Medulla oblongata (tissue), 1 donor: ENCODE data around the gene RFC5.
A peak's percentile ranks its signal among the peaks of the same experiment; 100 is the strongest.
"Not testable (repeated sequence)": the region's sequence is repeated elsewhere in the genome, so short reads cannot be mapped to it uniquely, and the experiment has no call there.

Experiments used
- DNase-seq: peaks from one replicate; pipeline ENCODE4 v3.0.0-alpha.2; 2015; ENCODE audit errors: extremely low spot score

The RFC5 gene

DNA sequence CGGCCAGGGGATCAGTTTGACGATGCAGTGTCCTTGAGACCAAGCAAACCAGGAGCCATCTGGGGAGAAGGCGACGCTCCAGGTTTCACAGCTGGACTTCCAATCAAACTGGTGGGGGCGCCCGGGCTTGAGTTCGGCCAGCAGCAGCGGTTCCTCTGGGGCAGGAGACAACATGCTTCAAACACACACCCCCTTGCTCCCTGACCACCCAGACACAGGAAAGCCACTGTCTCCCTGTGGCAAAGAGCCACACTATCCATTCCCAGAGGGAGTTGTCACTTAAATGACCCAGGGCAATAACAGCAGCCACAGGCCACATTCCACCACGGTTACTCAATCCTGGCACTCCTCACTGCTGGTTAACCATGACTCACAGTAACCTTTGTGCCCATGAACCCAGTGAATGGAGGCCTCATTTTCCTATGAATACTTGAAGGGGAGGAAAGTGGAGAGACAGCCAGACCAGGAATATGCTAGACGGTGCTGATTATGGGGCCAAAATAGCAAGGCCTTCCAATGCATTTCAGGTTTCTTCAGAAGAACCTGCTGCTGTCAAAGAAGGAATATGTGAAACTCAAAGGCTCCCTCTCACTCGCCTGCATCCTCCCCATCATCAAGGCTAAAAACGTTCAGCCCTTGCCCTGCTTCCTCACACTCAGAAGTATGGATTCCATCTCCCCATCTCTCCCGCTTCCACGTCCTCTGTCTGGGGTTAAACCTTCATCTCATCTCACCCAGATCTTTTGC is 36.0 kb downstream of the RFC5 start:
- DNase-seq, result peak; percentile 69

DNA sequence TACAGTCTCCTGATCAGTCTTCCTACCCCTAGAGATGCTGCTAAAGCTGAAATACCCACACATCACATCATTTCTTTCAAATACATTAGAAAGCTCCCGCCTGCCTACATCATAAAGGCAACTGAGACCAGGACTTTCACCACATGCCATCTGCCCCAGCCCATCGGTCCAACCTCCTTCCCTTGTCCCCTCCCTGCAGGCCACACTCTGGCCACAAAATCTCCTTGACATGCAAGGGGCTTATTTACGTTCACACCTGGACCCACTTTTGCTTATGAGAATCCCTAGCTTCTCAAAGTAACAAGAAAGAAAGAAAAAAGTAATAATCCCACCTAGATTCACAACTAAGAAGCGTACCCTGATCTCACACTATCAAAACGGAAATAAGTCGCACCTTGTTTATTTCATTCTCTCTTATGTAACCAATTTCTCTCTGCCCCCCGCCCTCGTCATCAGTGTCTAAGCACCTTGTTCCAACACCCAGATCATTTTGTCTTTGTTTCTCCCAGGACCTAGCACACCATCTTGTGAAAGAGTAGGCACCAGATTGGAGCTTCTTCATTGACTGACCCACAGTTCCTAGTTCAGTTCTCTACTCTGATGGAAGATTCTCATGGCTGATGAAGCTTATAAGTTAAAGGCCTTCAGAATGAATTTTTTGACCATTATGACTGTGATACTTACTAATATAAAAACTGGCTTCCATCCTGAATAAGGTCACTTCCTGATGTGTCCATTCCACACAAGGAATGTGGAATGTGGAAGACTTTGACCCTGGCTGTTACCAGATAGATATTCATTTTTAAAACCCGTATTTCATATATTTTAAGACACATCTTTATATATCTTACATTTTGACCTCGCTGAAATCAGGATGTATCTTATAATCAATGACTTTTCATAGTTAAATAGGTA is 36.8 kb downstream of the RFC5 start:
- no peak for DNase-seq

DNA sequence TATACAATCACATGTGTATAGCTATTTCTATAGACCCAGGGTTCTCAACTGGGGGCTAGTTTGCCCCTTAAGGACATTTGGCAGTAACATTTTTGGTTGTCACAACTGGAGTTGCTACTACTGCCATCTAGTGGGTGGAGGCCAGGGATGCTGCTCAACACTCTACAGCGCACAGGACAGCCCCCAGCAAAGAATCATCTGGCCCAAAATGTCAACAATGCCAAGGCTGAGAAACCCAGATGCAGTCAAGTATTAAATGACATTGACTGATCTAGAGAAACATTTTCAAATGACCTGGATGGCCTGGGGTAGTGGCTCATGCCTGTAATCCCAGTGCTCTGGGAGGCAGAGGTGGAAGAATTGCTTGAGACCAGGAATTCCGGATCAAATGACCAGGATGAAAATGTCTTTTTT is 38.6 kb downstream of the RFC5 start:
- DNase-seq, result no peak

DNA sequence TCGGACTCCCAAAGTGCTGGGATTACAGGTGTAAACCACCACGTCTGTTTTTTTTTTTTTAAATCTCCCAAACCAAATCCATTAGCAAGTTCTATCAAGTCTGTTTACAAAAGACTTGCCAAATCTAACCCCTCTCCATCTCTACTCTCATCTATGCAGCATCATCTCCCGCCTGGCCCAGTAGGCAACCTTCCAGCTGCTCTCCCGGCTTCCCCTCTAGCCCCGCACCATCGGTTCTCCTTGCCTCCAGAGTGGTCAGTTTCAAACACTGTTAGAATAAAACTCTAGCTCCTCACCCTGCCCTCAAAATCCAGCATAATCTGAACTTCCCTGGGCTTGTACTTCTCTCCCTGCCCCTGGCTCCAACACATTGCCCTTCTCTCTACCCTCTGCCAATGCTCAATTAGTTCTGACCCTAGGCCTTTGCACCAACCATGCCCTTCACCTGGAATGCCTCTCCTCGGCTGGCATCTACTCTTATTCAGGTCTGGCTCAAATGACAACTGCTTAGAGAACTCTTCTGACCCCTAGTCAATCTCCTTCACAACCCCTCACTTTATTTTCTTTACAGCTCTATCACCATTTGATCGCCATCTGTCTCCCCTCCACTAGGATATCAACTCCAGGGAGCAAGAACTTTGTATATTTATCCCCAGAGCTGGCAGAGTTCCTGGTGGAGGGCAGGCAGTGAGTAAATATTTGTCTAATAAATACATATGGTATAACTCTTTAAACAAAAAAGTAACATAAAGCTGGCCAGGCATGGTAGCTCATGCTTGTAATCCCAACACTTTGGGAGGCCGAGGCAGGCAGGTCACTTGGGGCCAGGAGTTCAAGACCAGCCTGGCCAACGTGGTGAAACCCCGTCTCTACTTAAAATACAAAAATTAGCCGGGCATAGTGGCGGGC is 39.6 kb downstream of the RFC5 start:
- DNase-seq, result no peak

DNA sequence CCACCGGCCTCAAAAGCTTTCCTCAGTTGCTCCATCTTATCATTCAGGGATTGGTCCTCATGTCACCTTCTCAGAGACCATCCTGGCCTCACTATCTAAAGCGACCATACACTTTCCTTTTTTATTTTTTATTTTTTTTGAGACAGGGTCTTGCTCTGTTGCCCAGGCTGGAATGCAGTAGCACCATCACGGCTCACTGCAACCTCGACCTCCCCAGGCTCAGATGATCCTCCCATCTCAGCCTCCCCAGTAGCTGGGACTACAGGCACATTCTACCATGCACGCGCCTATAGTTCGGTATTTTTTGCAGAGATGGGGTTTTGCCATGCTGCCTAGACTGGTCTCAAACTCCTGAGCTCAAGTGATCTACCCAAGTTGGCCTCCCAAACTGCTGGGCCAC is 41.7 kb downstream of the RFC5 start:
- no peak for DNase-seq

DNA sequence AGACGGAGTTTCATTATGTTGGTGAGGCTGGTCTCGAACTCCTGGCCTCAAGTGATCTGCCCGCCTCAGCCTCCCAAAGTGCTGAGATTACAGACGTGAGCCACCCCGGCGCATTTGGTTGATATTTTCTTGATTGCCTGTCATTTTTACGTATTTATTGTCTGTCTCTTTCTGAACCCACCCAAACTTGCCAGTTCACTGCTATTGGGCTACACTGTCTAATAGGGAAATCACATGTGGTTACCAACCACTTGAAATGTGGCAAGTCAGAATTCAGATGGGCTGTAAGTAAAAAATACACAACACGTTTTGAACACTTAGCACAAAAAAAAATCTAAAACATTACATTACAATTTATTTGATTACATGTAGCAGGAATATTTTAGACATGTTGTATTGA is 42.4 kb downstream of the RFC5 start:
- no peak for DNase-seq

DNA sequence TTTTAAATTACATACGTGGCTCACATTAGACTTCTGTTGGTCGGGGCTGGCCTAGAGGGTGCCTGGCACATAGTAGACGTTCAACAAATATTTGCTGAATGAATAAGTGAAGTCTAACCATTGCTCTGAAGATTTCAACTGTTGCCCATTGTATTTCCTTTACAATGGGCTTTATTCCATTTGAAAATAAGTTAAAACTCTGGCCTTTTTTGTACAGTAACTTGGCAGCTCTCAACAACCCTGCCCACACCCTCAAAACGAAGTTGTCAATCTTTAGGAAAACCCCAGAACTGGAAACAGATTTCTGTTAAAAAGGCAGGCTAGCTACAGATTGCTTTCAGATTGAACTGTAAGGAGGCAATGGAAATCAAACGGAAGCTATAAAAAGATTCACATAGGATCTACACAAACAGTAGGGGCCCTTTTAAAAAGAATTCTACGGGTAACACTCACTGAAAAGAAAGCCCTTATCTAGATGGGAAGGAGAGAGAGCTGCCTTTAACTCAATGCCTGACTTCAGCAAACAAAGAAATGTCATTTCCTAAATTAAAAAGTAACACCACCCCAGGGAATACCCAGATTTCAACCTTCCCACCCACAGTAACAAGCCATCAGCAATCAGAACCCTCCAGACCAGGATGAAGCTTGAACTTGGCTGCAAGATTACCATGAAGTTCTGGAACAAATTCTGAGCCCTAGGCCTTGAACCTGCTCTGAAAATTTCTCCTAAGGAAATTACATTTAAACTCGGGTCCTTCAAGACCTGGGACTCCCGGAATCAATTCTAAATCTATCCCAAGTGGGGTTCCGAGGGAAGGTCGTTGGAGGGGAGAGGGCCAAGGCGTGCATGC is 43.1 kb downstream of the RFC5 start:
- DNase-seq, result peak; percentile 36

DNA sequence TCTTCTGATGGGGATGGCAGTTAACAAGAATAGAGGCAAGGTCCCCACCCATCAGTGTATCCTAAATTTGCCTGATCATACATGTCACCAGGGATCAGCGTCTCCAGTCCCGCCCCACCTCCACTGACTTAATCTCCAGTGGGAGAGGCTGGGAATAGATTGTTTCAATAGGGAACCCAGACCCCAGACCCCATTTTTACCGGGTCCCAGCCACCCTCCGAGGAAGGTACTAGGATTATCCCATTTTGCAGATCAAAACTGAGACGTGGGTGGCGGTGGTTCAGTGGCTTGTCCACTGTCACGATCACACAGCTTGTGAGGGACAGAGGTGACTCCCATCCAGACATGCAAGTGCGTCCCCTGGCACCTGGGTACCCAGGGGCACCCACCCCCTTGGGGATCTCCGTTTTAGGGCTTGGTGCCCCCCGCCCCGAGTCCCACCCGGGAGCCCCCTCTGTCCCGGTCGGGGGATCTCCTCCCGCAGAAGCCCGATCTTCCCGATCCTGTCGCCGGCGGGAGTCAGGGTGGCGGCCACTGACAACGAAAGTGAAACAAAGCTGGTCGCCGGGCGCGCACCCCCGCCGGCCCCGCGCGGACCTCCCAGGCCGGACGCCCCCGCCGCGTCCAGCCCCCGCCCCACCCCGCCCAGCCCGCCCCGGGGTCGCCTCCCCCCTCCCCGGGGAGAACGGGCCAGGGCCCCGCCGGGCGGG is 44.0 kb downstream of the RFC5 start:
- DNase-seq, result peak; percentile 48

DNA sequence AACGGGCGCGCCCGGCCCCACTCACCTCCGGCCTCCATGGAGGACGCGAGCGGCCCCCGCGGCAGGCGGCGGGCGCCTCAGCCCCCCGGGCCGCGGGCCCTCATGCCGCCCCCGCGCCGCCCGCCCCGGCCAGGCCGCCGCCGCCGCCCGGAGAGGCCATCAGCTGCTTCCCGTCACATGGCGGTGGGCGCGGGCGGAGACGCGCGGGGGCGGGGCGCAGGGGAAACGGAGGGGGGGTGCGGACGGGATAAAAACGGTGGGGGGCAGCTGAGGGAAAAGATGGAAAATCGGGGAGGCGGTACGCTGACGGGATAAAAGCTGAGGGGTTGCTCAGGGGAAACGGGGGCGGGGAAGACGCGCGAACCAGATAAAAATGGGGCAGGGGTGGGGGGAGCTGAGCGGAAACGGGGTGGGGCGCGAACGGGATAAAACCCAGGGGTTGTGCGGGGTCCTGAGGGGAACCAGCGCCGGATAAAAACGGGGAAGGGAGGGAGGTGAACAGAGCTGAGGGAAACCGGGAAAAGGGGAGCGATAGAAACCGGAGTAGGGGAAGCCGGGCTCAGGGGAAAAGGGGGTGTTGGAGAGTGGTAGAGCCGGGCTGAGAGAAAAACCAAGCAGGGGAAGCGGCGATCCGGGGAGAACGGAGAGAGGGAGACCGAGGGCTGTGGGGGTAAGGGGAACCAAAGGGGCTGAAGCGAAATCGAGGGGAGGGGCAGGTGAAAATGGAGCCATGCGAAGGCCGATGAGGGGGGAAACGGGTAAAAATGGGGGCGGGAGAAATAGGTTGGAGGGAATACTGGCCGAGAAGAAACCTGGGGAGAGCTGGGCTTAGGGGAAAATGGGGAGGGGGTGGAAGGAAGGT is 44.7 kb downstream of the RFC5 start, which contains the start of gene WSB2:
WSB2 (minus strand) TSS at position 169 of the 862 bp plus-strand sequence; CDS start at position 38, 131 bp downstream.
- DNase-seq, result peak; percentile 82

DNA sequence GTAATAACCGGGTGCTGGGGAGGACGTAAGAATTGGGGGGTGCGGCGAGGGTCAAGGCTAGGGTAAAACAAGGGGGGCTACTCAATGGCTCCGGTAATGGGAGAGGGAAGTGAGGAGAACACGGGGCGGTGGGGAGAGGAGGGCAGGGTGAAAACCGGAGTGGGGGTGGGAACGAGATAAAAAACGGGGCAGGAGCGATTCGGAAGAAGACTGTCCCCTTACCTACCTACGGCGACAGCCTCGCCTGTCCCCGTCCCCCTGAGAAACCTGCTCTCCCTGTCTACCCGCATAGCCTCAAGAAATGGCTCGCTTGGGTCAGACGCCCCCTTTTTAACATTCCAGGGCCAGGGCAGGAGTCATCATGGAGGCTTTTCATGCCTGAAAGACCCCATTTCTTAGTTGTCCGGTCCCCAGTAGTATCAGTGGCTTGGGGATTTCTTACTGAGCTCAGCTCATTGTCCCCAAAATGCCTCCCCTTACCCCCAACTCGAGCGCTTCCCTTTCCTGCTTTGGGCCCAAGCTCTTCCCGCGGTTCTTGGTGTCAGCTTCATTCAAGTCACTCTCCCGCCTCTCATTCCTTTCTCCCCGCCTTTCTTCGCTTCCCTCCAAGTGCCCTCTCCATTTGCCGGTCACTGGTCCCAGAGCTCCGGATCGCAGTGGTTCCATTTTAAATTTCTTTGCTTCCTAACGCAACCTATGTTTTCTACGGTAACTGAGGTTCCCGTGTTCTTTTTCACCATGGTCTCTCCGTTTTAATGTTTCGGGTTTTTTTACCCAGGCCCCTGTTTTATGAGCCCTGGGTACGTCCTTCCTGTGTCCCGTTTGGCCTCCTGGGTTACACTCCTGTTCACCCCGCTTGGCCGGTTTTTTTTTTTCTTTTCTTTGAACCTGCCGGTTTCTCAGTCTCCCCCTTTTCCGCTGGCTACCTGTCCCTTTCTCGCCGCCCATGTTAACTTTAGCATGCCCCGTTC is 45.7 kb downstream of the RFC5 start:
- peak; percentile 66 for DNase-seq

DNA sequence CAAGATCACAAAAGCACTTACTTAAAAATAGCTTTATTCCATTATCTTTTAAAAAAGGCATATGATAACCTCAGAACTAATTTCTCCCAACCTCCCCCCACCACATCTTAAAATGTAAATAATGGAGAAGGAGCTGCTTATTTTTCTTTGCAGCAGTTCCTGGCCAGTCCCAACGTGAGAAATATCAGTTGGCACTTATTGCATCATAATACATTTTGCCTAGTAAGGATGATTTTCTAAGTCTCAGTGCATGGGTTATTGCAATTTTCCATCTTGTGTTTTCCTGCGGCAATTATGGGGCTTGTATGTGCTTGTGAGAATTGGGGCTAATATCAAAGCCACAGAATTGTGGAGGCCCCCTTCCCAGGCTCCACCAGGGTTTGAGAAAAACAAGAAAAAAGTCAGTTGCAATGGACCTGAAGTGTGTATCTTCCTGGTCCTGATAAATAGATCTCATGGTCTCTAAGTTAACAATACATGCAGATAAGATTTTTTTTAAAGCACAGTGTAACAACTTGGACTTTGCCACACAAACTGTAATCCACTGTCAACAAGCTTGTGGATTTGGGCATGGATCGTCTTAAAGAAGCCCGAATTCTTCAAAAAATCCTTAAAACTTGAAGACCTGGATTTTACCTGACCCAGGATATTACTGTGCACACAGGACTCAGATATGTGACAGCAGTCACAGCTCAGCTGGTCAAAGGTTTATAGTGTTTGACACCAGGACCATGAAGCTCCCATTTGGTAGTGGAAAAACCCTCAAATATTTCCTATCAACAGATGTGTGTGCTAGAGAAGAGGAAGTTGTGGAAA is 47.3 kb downstream of the RFC5 start:
- no peak for DNase-seq

DNA sequence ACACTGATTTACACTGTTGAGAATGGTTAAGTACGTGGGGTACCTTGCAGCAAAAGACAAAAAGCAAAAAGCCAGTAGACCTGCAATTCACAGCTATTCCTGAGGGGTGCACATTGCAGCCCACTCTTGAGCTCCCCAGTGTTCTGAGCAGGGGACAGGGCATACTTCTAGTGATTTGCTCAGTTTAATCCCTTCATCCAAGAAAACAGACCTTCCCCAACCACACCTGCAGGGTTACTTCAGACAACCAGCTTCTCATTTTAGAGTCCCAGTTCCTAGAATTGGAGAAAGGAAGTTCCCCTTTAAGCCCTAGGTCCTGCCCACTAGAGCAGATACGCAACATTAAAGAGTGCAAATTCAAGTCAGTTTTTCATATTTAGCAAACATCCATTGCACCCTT is 48.1 kb downstream of the RFC5 start:
- DNase-seq, result no peak

DNA sequence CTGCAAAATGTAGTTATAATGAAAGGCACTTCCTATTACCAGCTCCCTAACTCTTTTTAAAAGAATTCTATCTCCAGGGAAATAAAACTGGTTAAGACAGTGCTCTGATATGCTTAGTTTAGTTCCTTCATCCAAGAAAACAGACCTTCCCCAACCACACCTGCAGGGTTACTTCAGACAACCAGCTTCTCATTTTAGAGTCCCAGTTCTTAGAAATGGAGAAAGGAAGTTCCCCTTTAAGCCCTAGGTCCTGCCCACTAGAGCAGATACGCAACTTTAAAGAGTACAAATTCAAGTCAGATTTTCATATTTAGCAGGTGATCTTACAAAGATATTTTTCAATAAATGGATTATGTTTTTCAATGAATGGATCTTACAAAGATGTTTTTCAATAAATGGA is 48.9 kb downstream of the RFC5 start:
- no peak for DNase-seq

DNA sequence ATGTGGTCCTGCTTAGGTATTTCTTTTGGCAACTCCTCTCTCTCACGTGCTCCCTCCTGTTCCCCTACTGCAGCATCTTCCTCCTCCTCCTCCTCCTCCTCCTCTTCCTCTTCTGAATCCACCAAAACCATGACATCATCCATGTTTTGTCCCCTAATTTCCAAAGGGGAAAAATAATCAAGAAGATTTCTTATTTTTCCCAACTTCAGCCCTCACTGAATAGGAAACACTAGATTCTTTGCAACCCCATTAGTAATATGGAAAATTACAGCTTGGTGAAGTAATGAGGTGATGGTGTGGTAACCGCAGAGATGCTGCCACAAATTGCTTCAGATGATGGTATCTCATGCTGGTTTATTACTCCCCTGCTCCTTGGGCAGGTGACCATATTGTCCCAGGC is 51.9 kb downstream of the RFC5 start:
- no peak for DNase-seq

DNA sequence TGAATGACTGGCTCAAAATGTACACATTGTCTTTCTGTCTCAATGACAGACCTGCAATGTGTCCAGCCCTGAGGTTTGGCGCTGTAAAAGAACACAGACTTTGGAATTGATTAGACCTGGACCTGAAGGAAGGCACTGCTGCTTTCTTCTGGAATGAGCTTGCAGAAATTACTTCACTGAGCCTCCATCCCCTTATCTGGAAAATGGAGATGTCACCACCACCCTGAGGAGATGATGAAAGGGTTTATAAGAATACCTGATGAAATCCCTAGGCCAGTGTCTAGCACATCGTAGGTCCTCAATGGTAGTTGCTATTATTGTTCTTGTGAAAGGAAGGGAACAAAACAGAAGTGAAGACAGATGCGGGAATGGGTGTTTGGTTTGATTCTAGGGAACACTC is 54.1 kb downstream of the RFC5 start:
- no peak for DNase-seq

DNA sequence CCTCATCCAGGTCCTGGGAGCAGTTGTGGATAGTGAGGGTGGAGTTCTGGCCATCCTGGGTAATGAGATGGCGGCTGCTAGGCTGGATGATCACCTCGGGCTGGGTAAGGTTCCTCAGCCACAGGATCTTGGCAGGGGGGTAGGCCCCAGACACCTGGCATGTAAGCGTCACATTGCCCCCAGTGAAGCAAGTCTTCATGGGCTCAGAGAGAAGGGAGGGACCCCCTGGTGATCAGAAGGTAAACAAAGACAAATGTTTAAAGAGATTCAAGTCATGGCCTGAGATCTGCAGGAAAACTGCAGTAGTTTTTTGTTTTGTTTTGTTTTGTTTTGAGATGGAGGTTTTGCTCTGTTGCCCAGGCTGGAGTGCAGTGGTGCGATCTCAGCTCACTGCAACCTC is 57.3 kb downstream of the RFC5 start:
- DNase-seq, result no peak

DNA sequence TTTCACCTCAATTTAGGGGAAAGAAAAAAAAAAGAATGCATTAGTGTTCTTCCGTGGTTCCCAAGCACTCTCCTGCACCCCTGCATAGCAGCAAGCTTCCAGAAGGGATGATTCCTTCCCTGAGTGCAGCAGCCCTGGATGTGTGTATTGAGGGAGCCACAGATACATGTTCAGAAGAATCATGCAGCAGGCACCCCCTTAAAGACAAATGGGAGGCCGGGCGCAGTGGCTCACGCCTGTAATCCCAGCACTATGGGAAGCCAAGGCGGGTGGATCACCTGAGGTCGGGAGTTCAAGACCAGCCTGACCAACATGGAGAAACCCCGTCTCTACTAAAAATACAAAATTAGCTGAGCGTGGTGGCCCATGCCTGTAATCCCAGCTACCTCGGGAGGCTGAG is 65.0 kb downstream of the RFC5 start:
- DNase-seq, result not testable (repeated sequence)
